T-helper 2 cell treated with Interferon-gamma antibody and Interleukin-4, amounts not matched to agents 100 ng/mL and 5 ng/mL, for 36 hours (primary cell): ENCODE data around the gene CSNK1E. TPM values are rescaled to one million over a fixed set of nuclear protein-coding genes. Genes with fewer than 3 reads are reported as not detected.
"Not testable (repeated sequence)": the region's sequence is repeated elsewhere in the genome, so short reads cannot be mapped to it uniquely, and the experiment has no call there.

ENCODE experiments used
- intact Hi-C: fragments of 100-400 bp; cut with micrococcal nuclease; formaldehyde crosslinking; loops from one replicate; pipeline ENCODE4 v1.15.1; 2023
- total RNA-seq: library from RNA; stranded (reverse); gene quantifications from 2 replicates; pipeline ENCODE4 v1.2.3, GENCODE V29; 2022

The CSNK1E gene
- 94.6 and 94.7 TPM in 2 replicates for total RNA-seq

DNA sequence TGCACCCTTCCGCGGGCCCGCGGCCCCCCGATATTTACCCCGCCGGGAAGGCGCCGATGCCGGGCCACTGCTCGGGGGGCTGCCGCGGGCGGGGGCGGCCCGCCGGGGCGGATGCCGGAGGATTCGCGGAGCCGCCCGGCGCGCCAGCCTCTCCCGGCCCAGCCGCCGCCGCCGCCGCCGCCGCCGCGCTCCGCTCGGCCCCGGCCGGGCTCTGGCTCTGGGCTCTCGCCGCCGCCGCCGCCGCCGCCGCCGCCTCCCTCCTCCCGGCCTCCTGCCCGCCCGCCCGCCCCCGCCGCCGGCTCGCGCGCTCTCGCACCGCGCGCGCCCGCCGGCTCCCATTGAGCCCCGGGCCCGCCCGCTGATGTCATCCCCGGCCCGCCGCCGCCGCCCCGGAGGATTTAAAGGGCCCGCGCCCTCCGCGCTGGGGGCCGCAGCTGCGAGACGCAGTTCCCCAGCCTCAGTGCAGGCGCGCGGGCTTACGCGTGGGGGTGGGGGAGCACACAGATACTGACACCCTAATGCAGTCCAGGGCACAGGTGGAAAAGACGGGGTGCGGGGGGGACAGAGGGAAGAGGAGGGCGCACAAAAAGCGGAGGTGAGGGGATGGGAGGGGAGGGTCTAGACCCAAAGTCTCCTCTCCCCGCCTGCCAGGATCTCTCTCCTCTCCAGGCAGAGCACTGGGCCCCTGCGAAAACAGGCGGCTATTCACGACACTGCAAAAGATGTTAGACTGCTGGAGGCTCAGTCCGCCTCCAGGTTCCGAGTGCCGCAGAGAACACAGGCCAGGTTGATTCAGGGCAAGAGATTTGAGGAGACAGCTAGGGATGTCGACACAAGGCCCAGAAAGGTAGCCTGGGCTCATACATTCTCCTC lies at the start of gene CSNK1E:
TSS of gene CSNK1E (minus strand) at position 312 of the 873 bp plus-strand sequence. CDS start 3,276 bp downstream, outside the sequence.
- intact Hi-C loops: loop anchor here (5.0 kb wide), 2 partner anchors 115 to 255 kb away; partner anchors contain the start of genes DMC1 and MAFF

DNA sequence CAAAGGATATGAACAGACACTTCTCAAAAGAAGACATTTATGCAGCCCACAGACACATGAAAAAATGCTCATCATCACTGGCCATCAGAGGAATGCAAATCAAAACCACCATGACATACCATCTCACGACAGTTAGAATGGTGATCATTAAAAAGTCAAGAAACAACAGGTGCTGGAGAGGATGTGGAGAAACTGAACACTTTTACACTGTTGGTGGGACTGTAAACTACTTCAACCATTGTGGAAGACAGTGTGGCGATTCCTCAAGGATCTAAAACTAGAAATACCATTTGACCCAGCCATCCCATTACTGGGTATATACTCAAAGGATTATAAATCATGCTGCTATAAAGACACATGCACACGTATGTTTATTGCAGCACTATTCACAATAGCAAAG lies 48.6 kb upstream of the CSNK1E start:
- intact Hi-C loops: not testable (repeated sequence)

DNA sequence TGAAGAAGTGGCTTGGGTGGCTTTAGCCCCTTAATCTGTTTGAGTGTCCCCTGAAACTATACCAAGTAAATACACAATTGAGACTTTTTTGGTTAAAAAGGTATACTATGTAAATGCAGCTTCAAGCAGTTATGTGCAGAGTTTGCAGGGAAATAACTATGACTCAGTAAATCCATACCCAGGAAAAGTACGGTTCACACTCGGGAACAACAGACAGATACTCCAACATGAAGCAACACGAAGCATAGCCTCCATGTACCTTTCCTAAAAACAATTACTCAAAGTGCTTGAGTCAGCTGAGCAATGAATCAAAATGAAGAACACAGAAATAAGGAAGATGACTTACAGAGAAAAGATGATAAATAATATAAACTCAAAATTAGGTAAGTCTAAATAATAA lies 47.9 kb upstream of the CSNK1E start:
- intact Hi-C loops: not testable (repeated sequence)

DNA sequence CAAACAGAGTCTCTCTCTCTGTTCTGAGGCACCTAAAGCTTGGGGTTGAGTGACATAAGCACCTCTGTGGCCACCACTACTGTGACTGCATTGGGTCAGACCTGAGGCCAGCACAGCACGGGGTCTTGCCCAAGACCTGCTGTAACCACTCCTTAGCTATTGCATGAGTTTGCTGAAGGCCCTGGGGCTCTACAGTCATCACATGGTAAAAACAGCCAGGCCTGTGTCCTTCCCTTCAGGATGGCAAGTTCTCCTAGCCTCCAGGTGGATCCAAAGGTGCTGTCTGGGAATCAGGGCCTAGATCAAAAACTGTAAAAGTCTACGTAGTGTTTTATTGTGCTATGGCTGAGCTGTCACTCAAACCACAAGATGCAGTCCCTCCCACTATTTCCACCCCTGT lies 43.3 kb upstream of the CSNK1E start:
- intact Hi-C loops: not testable (repeated sequence)

DNA sequence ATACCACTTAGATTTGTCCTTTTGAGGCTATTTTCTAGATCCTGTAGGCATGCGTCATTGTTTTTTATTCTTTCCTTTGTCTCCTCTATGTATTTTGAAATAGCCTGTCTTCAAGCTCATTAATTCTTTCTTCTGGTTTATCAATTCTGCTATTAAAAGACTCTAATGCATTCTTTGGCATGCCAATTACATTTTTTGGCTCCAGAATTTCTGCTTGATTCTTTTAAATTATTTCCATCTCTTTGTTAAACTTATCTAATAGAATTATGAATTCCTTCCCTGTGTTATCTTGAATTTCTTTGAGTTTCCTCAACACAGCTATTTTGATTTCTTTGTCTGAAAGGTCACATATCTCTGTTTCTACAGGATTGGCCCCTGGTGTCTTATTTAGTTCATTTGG lies 42.6 kb upstream of the CSNK1E start:
- intact Hi-C loops: not testable (repeated sequence)

DNA sequence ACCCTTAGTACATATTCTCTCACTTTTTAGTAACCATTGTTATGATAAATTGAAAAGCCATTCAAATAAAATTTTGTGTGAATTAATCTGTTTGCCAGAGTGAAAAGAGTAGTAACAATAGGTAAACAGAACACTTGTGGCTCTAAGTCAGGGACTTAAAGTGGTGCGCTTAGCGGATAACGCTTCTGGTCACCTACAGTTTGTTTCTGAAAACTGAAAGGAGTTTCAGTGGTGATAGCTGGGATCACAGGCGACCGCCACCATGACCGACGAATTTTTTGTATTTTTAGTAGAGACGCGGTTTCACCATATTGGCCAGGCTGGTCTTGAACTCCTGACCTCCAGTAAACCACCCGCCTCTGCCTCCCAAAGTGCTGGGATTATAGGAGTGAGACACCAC lies 40.7 kb upstream of the CSNK1E start:
- intact Hi-C loops: not testable (repeated sequence)

DNA sequence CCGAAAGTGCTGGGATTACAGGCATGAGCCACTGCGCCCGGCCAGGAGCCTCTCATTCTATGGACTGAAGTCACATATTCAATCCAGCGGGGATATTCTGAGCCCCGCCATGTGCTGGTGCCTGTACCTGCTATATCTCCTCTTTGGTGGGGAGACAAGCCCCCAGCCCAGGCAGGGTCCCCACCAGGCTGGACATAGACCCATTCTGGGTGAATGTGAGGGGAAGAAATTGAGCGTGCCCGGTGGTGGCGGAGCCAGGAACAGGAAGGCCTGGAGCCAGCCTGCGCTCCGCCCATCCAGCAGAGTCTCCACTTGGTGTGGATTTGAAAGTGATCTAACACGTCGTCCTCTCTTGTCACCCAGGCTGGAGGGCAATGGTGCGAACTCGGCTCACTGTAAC lies 38.0 kb upstream of the CSNK1E start:
- intact Hi-C loops: no loop called here

DNA sequence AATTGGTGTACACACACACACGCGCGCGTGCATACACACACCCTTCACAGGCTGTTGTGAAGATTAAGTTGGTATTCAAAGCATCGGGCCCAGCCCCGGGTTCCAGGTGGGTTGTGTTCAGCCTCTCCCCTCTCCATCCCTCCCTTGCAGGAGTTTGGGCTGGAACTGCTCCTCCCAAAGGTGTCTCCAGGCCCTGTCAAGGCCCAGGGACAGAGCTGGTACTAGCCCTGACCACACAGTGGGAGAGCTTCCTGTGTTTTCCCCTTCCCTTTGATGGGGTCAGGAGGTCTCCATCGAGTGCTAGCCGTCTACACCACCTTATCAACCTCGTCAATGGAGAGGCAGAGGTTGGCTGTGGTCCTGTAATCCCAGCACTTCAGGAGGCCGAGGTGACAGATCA lies 36.5 kb upstream of the CSNK1E start:
- intact Hi-C loops: loop anchor here (1.0 to 5.0 kb wide), 2 partner anchors 56 to 301 kb away; no protein-coding TSS in a partner anchor

DNA sequence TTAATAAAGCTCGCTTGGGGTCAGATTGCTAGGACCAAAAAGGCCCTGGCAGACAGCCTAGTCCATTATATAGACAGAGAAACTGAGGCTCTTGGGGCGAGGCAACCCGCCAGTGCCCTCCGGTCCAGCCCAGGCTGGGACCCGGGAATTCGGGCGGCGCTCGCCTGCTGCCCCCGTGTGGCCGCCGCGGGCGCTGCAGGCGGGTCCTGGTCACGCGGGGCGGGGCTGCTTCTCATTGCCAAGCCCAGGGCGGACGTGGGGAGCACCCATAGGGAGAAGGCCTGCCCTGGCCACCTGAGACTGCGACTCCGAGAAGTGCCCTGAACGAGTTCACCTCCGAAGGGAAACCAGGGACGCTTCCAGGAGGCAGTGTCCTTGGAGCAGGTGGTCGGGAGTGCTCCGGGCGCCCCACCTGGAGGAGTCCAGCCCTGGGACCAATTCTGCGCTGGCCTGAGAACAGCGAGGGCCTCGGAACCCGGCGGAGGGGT lies 36.0 kb upstream of the CSNK1E start:
- intact Hi-C loops: loop anchor here (1.0 to 5.0 kb wide), 2 partner anchors 56 to 301 kb away; no protein-coding TSS in a partner anchor

DNA sequence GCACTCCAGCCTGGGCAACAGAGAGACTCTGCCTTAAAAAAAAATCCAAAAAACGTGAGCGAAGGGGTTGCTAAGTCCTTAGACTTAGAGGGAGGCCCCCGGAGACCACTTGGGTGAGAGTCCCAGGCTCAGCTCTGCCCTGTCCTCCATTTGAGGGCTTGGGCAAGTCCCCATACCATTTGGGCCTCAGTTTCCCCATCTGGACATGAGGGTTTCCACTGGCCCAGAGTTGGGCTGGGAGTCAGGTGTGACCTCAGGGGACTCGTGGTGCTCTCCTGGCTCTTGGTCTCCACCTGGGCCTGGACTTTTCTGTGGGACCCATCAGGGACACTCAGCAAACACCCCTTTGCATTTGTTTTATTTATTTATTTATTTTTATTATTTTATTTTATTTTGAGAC lies 35.2 kb upstream of the CSNK1E start:
- intact Hi-C loops: loop anchor here (5.0 kb wide), 1 partner anchor 55 kb away; no protein-coding TSS in a partner anchor

DNA sequence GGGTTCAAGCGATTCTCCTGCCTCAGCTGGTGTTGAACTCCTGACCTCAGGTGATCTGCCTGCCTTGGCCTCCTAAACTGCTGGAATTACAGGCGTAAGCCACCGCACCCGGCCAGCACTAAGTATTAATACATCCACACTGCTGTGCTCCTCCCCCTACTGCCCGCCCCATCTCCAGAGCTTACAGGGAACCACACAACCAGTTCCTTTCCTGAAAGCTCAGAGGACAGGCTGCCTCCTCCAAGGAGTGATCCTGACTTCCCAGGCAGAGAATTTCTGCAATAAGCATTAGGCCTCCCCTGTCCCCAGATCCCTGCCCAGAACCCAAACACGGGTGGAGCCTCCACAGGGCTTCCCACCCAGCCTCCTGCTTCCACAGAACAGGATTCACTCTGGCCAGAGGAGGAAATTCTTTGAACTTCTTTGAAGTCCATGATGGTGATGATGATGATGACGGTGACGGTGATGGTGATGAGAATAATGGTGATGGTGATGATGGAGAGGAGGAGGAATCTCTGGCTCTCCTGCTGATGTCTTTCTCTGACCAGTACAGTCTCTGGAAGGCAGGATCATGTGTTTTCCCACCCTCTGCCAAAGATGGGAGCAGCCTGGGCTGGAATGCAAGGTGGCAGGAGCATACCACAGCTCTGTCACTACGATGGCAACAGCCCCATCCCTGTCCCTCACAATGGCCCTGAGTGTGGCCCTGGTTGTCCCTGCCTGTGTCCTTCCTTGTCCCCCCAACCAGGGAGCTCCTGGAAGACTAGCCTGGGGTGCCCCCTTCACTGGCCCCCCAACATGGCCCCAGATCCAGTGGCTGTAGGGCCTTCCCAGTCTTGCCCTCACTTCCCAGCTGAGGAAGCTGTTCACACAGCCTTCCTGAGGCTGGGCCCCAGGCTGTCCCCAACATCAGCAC lies 33.5 kb upstream of the CSNK1E start:
- intact Hi-C loops: loop anchor here (5.0 kb wide), 1 partner anchor 53 kb away; no protein-coding TSS in a partner anchor

DNA sequence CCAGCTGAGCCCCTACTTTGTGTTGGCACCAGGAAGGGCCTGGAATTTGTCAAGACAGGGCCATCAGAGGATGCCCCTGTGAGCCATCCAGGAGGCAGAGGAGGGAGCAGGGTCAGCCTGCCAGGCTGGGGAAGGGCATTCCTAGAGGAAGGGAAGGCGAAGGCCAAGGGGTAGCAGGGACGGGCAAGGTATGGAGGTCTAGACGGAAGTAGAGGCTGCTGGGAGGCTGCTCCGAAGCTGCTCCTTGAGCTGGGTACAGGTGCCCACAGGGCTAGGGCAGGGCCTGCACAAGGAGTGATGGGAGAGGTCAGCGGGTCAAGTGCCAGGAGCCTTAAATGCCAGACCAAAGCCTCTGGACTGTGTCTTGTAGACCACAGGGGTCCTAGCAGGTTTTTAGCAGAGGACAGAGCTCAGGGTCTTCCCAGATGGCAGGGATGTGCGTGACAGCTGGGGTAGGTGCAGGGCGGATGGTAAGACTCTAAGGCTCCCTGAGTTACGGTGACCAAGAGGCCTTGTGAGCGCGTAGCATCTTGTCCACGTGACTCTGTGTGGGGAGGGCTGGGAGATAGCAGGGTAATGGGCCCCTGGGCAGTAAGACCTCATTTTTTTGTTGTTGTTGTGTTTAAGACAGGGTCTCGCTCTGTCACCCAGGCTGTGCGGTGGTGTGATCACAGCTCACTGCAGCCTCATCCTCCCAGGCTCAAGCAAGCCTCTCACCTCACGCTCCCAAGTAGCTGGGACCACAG lies 31.7 kb upstream of the CSNK1E start:
- intact Hi-C loops: no loop called here

DNA sequence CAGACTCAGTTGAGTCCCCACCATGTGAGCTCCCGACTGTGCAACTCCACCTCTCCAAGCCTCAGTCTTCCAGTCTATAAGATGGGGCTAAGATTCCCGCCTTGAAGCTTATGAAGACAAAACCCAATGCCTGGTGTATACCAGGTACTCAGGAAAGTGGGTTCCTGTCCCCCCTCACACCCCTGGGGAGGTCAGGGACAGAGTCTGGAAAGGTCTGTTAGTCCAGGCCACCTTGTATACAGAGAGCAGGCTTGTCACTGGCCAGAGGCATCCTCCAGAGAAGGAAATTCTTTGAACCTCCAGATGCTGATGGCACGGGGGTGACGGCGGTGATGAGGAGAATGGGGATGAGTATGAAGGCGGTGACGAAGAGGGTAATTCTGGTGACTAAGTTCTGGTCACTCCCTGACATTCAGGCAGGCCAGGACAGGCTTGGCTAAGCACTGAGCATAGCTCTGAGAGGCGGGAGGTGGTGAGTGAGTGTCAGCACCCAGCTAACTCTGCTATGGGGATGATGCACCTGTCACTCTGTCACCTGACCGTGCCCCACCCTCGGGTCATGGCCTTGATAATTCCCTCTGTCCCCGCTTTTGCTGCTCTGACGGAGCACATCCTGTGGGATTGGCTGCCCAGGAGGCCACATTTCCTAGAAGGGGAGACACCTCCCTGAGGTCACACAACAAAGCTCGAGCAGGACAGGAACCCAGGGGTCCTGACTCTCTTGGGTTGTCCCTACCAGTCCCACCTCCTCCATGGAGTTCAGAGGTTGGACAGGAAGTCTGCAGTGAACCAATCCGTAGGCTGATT lies 30.9 kb upstream of the CSNK1E start:
- intact Hi-C loops: no loop called here

DNA sequence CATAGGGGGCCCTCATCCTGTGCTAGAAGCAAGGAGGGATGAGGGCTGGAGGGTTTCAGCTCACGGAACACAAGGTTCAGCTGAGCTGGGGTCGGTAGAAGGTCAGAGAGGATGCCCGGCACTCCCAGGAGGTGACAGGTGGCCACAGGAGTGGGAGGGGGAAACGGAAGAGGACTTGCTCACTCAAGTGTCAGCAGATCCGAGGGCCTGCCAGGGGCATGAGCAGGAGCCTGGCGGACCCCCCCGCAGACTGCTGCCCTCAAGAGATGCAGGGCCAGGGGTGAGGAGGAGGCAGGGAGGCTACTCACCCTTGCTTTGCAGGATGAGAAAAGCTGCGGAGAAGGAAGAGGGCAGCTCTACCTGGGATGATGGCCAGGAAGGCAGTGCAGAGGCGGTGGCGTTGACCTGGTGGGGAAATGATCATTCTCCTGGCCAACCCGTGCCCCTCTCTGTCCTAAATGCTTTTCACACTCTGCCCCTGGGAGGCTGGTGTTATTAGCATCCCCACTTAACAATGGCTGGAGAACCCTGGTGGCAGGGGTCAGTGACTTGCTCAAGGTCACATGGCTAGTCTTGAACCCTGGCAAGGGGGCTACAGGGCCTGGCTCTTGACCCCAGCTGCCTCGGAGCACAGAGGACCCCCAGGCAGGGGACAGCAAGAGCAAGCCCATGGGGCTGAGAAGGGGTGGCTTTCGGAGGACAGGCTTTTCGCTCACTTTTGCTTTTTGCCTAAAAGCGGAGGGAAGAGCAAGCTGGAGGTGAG lies 30.1 kb upstream of the CSNK1E start:
- intact Hi-C loops: no loop called here

DNA sequence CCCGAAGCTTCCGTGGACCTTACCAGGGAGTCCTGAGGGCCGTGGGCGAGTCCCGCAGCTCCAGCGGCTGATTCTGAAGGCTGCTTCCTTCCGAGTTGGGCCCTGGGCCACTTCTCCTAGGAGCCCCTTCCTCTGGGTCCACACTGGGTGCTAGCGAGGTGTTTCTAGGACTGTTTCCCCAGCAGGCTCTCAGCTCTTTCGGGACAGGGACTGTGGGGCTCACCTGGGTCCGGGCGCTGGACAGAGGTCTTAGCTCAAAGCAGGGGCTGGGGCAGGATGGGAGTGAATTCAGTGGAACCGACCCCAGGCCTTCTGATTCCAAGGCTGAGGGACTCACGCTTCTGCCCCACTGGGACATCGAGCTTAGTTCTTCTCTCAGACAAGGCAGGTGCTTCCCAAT lies 29.3 kb upstream of the CSNK1E start:
- intact Hi-C loops: no loop called here

DNA sequence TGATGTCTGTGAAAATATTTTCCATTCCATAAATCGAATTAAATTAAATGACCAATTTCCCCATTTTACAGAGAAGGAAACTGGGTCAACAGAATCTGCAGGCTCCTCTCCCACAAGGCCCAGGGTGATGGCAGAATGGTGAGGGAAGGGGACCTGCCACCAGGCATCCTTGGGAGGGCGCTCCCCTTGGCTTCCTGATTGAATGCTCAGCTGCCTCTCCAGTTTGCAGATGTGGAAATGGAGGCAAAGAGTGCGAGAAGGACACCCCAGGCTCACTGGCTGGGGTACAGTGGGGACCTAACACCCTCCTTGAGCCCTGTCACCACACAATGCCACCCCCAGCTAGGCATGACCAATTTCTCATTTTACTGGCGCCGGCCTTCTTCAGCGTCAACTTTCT lies 28.5 kb upstream of the CSNK1E start:
- intact Hi-C loops: no loop called here

DNA sequence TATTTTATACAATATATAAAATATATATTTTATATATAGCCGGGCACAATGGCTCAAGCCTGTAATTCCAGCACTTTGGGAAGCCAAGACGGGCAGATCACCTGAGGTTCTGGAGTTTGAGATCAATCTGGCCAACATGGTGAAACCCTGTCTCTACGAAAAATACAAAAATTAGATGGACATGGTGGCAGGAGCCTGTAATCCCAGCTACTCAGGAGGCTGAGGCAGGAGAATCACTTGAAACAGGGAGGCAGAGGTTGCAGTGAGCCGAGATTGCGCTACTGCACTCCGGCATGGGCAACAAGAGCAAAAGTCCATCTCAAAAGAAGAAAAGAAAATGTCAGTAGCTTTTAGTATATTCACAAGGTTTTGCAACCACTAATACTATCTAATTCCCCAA lies 22.7 kb upstream of the CSNK1E start:
- intact Hi-C loops: not testable (repeated sequence)

DNA sequence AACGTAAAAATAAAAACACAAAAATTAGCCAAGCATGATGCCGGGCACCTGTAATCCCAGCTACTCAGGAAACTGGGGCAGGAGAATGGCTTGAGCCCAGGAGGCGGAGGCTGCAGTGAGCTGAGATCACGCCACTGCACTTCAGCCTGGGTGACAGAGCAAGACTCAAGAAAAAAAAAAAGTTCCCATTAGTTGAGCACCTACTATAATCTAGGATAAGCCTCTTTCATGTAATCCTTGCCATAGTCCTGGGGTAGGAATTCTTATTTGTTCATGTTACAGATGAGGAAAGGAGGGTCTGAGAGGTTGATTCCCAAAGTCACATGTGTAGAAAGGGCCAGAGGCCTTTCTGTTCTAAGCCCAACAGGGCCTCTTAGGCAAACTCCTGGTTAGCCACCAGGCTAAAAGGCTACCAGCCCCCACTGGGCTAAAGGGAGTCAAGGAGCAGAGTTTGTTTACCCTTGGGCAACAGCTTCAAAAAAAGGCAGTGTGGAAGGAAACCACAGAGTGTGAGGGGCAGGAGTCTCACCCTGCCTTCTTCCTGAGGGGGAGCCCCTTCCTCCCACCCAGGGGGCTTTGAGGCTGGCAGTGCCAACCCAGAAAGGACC lies 21.6 kb upstream of the CSNK1E start:
- intact Hi-C loops: no loop called here

DNA sequence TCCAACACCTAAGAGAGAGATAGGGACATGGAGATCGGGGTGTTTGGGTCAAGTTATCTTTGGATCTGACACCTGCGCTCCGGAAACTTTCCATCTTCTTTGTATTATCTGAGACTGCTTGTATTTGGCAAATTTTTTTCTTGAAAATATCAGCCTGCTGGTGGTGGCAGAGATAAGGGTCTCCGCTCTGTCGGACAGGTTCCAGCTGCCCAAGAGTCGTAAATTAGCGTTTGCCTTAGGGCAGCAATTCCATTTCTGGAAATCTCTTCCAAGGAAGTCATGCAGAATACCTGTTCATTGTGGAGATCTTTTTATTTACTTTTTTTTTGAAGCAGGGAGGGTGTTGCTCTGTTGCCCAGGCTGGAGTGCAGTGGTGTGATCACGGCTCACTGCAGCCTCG lies 19.5 kb upstream of the CSNK1E start:
- intact Hi-C loops: no loop called here
